Liver (tissue), 2 donors: ENCODE measurements around the gene WFS1.

ENCODE experiments used
- CTCF ChIP-seq: fragments of 150-350 bp; IDR thresholded peaks from 2 replicates; pipeline ENCODE4 v1.5.1; 2017; ENCODE audit warnings: improper control_type of control experiment, low read depth, low read length; ENCODE audit not compliant: missing input control
- FOXA1 ChIP-seq: IDR thresholded peaks from 2 replicates; pipeline ENCODE4 v1.6.1; 2016; ENCODE audit warnings: antibody characterized with exemption
- YY1 ChIP-seq: IDR thresholded peaks from 2 replicates; pipeline ENCODE4 v1.6.1; 2016; ENCODE audit warnings: antibody characterized with exemption, mild to moderate bottlenecking
- TF ChIP-seq, protein P1 (sequence below): IDR thresholded peaks from 2 replicates; pipeline ENCODE4 v1.6.1; 2016; ENCODE audit warnings: antibody characterized with exemption, mild to moderate bottlenecking
- donor health status: healthy.

DNA sequence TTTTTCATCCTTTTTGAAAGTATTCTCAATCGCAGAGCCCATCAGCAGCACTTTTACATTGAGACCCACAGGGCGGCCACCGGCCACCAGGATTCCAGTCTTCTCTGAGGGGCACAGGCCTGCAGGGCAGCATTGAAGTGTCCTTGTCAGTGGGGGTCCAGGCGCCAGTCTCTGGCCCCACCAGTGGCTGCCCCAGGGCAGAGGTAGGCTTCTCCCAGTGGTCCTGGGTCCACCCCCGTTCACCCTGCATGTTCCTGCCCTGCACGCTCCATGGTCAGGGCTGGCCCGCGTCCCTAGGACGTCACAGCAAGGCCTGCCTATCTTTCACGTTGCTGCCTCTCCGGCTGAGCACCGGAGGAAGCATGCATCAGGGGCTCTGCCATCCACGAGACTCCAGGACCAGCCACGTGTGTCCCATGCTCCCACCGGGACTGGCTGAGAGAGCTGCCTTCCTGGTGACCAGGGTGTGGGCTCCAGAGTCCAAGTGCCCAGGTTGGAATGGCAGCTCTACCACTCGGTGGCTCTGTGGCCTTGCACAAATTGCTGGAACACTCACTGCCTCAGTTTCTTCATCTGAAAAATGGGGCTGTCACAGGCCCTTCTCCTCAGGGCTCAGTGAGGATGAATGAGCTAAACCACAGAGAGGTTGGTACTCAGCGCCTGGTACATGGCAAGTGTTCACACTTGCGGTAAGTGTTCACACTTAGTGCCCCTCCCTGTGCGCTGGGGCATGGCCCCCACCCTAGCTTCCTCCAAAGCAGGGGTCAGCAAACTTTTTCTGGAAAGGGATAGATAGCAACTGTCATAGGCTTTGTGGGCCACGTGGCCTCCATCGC is 38.6 kb upstream of the WFS1 start:
- TF ChIP-seq FOXA1 = no peak
- no peak for TF ChIP-seq CTCF
- no peak for TF ChIP-seq YY1
- TF ChIP-seq, protein P1, sequence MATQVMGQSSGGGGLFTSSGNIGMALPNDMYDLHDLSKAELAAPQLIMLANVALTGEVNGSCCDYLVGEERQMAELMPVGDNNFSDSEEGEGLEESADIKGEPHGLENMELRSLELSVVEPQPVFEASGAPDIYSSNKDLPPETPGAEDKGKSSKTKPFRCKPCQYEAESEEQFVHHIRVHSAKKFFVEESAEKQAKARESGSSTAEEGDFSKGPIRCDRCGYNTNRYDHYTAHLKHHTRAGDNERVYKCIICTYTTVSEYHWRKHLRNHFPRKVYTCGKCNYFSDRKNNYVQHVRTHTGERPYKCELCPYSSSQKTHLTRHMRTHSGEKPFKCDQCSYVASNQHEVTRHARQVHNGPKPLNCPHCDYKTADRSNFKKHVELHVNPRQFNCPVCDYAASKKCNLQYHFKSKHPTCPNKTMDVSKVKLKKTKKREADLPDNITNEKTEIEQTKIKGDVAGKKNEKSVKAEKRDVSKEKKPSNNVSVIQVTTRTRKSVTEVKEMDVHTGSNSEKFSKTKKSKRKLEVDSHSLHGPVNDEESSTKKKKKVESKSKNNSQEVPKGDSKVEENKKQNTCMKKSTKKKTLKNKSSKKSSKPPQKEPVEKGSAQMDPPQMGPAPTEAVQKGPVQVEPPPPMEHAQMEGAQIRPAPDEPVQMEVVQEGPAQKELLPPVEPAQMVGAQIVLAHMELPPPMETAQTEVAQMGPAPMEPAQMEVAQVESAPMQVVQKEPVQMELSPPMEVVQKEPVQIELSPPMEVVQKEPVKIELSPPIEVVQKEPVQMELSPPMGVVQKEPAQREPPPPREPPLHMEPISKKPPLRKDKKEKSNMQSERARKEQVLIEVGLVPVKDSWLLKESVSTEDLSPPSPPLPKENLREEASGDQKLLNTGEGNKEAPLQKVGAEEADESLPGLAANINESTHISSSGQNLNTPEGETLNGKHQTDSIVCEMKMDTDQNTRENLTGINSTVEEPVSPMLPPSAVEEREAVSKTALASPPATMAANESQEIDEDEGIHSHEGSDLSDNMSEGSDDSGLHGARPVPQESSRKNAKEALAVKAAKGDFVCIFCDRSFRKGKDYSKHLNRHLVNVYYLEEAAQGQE = no peak
